CD14-positive monocyte (primary cell): Measurements from ENCODE around the gene GGT5. TPM values are rescaled to one million over a fixed set of nuclear protein-coding genes. Genes with fewer than 3 reads are reported as not detected.

ENCODE experiments used
- DNase-seq, 3 donors: peaks; one replicate each; pipeline ENCODE4 v3.0.0-alpha.2; 2011 to 2022
- H2AFZ ChIP-seq: 2 replicates; pipeline ENCODE4 v1.6.0; 2012; ENCODE audit warnings: mild to moderate bottlenecking, low read depth, low read length, inconsistent platforms; ENCODE audit not compliant: insufficient read depth, poor library complexity, severe bottlenecking
- H3K27ac ChIP-seq, 2 donors: 1 replicate in 1 of 2; 2 replicates in 1 of 2; pipeline ENCODE4 v1.5.1; 2012 to 2013; ENCODE audit warnings: low read length in 2 of 2, control low read depth in 1 of 2, inconsistent platforms in 1 of 2, low read depth in 1 of 2, mild to moderate bottlenecking in 1 of 2
- H3K27me3 ChIP-seq, 2 donors: one replicate each; pipeline versions ENCODE4 v1.6.0 to v1.6.1; 2011 to 2013; ENCODE audit warnings: low read length in 2 of 2; ENCODE audit not compliant: control insufficient read depth in 2 of 2, insufficient read depth in 2 of 2
- H3K36me3 ChIP-seq, 2 donors: replicated peaks in 1 of 2; 1 replicate in 1 of 2; 2 replicates in 1 of 2; pipeline versions ENCODE4 v1.5.1 to v1.6.1; 2012 to 2013; ENCODE audit warnings: low read length in 2 of 2, control low read depth in 1 of 2, inconsistent platforms in 1 of 2, mild to moderate bottlenecking in 1 of 2; ENCODE audit not compliant: insufficient read depth in 2 of 2, control insufficient read depth in 1 of 2
- H3K4me1 ChIP-seq, 2 donors: 1 replicate in 1 of 2; 2 replicates in 1 of 2; pipeline versions ENCODE4 v1.5.1 to v1.6.1; 2012 to 2013; ENCODE audit warnings: low read length in 2 of 2, control low read depth in 1 of 2, inconsistent platforms in 1 of 2, mild to moderate bottlenecking in 1 of 2, moderate library complexity in 1 of 2; ENCODE audit not compliant: insufficient read depth in 2 of 2, control insufficient read depth in 1 of 2
- H3K4me2 ChIP-seq: replicated peaks from 2 replicates; pipeline ENCODE3; 2012; ENCODE audit warnings: low read length, moderate library complexity, mild to moderate bottlenecking; ENCODE audit not compliant: poor library complexity, severe bottlenecking; ENCODE audit errors: extremely low read depth
- H3K4me3 ChIP-seq, 3 experiments: fragments of 200-600 bp in 1 of 3; sonication (generic) in 1 of 3; replicated peaks in 1 of 3; 1 replicate in 2 of 3; 2 replicates in 1 of 3; pipeline ENCODE4 v1.5.1; 2011 to 2013; ENCODE audit warnings: low read length in 3 of 3, mild to moderate bottlenecking in 3 of 3, control low read depth in 2 of 3, low read depth in 2 of 3, inconsistent platforms in 1 of 3, moderate library complexity in 1 of 3
- H3K79me2 ChIP-seq: 2 replicates; pipeline ENCODE4 v1.6.0; 2012; ENCODE audit warnings: mild to moderate bottlenecking, control low read depth, inconsistent platforms, low read length, moderate library complexity; ENCODE audit not compliant: insufficient read depth
- H3K9ac ChIP-seq: 2 replicates; pipeline ENCODE4 v1.6.0; 2017; ENCODE audit warnings: low read length, mild to moderate bottlenecking; ENCODE audit not compliant: insufficient read depth, poor library complexity, severe bottlenecking
- H3K9me3 ChIP-seq, 2 donors: replicated peaks in 1 of 2; 1 replicate in 1 of 2; 2 replicates in 1 of 2; pipeline versions ENCODE4 v1.5.1 to v1.6.1; 2012 to 2013; ENCODE audit warnings: low read length in 2 of 2, control low read depth in 1 of 2; ENCODE audit not compliant: control insufficient read depth in 1 of 2, insufficient read depth in 1 of 2
- H4K20me1 ChIP-seq: 2 replicates; pipeline ENCODE4 v1.6.0; 2012; ENCODE audit warnings: mild to moderate bottlenecking, low read length, control low read depth, moderate library complexity; ENCODE audit not compliant: insufficient read depth
- H3K27ac Mint-ChIP-seq, 7 donors: one replicate each; pipeline ENCODE4 v1.8.0; 2020; ENCODE audit warnings: mild to moderate bottlenecking in 7 of 7, mixed read lengths in 7 of 7, moderate library complexity in 6 of 7, inconsistent platforms in 2 of 7
- H3K27me3 Mint-ChIP-seq, 3 donors: one replicate each; pipeline ENCODE4 v1.8.0; 2021 to 2022; ENCODE audit warnings: low read depth in 3 of 3, mild to moderate bottlenecking in 3 of 3, mixed read lengths in 3 of 3, moderate library complexity in 3 of 3, inconsistent platforms in 1 of 3
- H3K36me3 Mint-ChIP-seq, 2 donors: one replicate each; pipeline ENCODE4 v1.8.0; 2020; ENCODE audit warnings: mixed read lengths in 2 of 2, inconsistent platforms in 1 of 2, mild to moderate bottlenecking in 1 of 2
- H3K4me1 Mint-ChIP-seq: one replicate; pipeline ENCODE4 v1.8.0; 2020; ENCODE audit warnings: mild to moderate bottlenecking, mixed read lengths
- H3K4me3 Mint-ChIP-seq, 2 donors: one replicate each; pipeline ENCODE4 v1.8.0; 2020; ENCODE audit warnings: mild to moderate bottlenecking in 2 of 2, mixed read lengths in 2 of 2, moderate library complexity in 1 of 2
- H3K9me3 Mint-ChIP-seq, 7 donors: one replicate each; pipeline ENCODE4 v1.8.0; 2020 to 2022; ENCODE audit warnings: mixed read lengths in 7 of 7, mild to moderate bottlenecking in 6 of 7, moderate library complexity in 6 of 7, inconsistent platforms in 2 of 7
- WGBS: methylation state at CpG from one replicate; pipeline ENCODE4 v1.1.5; 2013; ENCODE audit warnings: missing lambda C conversion rate; ENCODE audit not compliant: insufficient coverage; 5-methylcytosine and 5-hydroxymethylcytosine counted together
- intact Hi-C, 2 donors: fragments of 100-400 bp; cut with micrococcal nuclease; formaldehyde crosslinking; loops; one replicate each; pipeline versions ENCODE4 v1.15.0 to v1.15.1; 2023
- polyA plus RNA-seq, 3 donors: library from polyadenylated mRNA; depleted of rRNA in 1 of 3; unstranded in 2 of 3; stranded (reverse) in 1 of 3; fragments of 300-500 nt in 2 of 3; fragments of >200 nt in 1 of 3; fragmentation: Illumina TruSeq in 2 of 3; gene quantifications; 1 replicate in 2 of 3; 2 replicates in 1 of 3; pipeline ENCODE4 v1.2.3, GENCODE V29; 2012 to 2021
- TF ChIP-seq, protein P1 (sequence below): fragments of 200-600 bp; IDR thresholded peaks from one replicate; pipeline ENCODE4 v1.8.0; 2022; ENCODE audit warnings: antibody characterized with exemption, mild to moderate bottlenecking

GGT5 gene
- polyA plus RNA-seq, 3 donors, result 0.26 to 0.41 TPM; not detected in 1

DNA sequence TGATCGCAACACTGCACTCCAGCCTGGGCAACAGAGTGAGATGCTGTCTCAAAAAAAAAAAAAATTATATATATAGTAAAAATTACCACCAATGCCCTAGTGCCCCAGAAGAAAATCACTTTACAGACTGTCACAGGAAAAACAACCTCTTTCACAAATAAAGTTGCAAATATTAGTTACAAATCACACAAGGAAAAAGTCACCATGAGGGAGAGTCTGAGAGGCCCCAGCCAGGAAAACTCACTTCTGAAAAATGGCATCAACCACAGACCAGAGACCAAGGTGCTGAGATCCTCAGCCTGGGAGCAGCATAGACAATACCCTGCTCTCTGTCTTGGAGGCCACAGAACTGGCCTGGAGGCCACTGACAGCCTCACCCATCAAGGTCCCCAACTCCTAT is 20.4 kb downstream of the GGT5 start:
- peaks cover 8 to 25% of the 10 kb centered on the region in 2 donors for H3K9me3 ChIP-seq
- no peak for DNase-seq
- no peak overlapping the region for H3K27ac ChIP-seq
- Mint-ChIP-seq H3K4me1 (no peaks in the 10 kb centered on the region), H3K36me3 (peaks cover 1 to 3% of the 10 kb centered on the region in 2 donors), H3K4me3 (no peak overlapping the region), H3K27ac (no peak overlapping the region), H3K9me3 (peaks cover 7 to 23% (median 16%) of the 10 kb centered on the region in 7 donors), H3K27me3 (peaks cover 2 to 8% (median 2%) of the 10 kb centered on the region in 3 donors)
- H2AFZ ChIP-seq, result no peak overlapping the region
- no peak overlapping the region for H3K4me3 ChIP-seq
- no CpG with 5 or more reads among the region's 1 CpG for WGBS
- H3K36me3 ChIP-seq, result no peaks in the 10 kb centered on the region
- intact Hi-C loops, result no loop called here
- H3K27me3 ChIP-seq, result no peaks in the 10 kb centered on the region
- no peaks in the 10 kb centered on the region for H3K4me1 ChIP-seq
- H3K9ac ChIP-seq, result no peak overlapping the region
- no peaks in the 10 kb centered on the region for H4K20me1 ChIP-seq
- H3K79me2 ChIP-seq, result no peaks in the 10 kb centered on the region
- H3K4me2 ChIP-seq, result no peak overlapping the region
- TF ChIP-seq, protein P1, sequence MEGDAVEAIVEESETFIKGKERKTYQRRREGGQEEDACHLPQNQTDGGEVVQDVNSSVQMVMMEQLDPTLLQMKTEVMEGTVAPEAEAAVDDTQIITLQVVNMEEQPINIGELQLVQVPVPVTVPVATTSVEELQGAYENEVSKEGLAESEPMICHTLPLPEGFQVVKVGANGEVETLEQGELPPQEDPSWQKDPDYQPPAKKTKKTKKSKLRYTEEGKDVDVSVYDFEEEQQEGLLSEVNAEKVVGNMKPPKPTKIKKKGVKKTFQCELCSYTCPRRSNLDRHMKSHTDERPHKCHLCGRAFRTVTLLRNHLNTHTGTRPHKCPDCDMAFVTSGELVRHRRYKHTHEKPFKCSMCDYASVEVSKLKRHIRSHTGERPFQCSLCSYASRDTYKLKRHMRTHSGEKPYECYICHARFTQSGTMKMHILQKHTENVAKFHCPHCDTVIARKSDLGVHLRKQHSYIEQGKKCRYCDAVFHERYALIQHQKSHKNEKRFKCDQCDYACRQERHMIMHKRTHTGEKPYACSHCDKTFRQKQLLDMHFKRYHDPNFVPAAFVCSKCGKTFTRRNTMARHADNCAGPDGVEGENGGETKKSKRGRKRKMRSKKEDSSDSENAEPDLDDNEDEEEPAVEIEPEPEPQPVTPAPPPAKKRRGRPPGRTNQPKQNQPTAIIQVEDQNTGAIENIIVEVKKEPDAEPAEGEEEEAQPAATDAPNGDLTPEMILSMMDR, result no peak

DNA sequence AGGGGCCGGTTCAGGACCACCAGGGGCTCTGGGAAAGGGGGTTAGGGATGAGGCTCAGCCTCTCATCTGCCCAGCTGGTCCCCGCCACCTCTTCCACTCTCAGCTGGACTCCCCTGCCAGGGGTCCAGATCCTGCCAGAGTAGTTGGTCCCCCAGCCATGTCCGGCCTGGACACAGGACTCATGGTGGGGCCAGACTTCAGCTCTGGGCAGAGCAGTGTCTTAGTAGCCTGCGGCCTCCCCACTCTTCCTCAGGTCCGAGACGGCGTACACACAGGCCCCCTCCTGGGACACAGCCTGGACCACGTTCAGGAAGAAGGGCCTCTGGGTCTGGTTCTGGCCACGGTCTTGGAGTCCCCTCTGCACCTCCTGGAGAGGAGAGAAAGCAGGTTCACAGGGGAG is 25.1 kb downstream of the GGT5 start:
- Histone ChIP-seq H3K27ac (no peak overlapping the region), H3K4me3 (no peak overlapping the region), H3K4me2 (no peak overlapping the region), H2AFZ (no peak overlapping the region), H3K4me1 (no peaks in the 10 kb centered on the region), H3K36me3 (no peaks in the 10 kb centered on the region), H3K9ac (no peak overlapping the region), H3K9me3 (peaks cover 4 to 13% of the 10 kb centered on the region in 2 donors), H3K79me2 (no peaks in the 10 kb centered on the region), H3K27me3 (no peaks in the 10 kb centered on the region), H4K20me1 (no peaks in the 10 kb centered on the region)
- no peak overlapping the region for H3K4me3 Mint-ChIP-seq
- H3K27ac Mint-ChIP-seq, result no peak overlapping the region
- TF ChIP-seq, protein P1, result no peak
- peaks cover 3 to 7% (median 5%) of the 10 kb centered on the region in 3 donors for H3K27me3 Mint-ChIP-seq
- peaks cover 5 to 16% (median 11%) of the 10 kb centered on the region in 7 donors for H3K9me3 Mint-ChIP-seq
- WGBS, result 87% methylated on average over 8 of the region's 9 CpGs
- H3K4me1 Mint-ChIP-seq, result no peaks in the 10 kb centered on the region
- intact Hi-C loops, result no loop called here
- no peak for DNase-seq
- H3K36me3 Mint-ChIP-seq, result peaks cover 1 to 3% of the 10 kb centered on the region in 2 donors
